ENCODE results near the gene MAP1S. TPM values are rescaled to one million over a fixed set of nuclear protein-coding genes. Genes with fewer than 3 reads are reported as not detected.
"Not testable (repeated sequence)": the region's sequence is repeated elsewhere in the genome, so short reads cannot be mapped to it uniquely, and the experiment has no call there.

MAP1S gene
- polyA plus RNA-seq, 3 donors = 11.0 to 27.8 (median 13.9) TPM

DNA sequence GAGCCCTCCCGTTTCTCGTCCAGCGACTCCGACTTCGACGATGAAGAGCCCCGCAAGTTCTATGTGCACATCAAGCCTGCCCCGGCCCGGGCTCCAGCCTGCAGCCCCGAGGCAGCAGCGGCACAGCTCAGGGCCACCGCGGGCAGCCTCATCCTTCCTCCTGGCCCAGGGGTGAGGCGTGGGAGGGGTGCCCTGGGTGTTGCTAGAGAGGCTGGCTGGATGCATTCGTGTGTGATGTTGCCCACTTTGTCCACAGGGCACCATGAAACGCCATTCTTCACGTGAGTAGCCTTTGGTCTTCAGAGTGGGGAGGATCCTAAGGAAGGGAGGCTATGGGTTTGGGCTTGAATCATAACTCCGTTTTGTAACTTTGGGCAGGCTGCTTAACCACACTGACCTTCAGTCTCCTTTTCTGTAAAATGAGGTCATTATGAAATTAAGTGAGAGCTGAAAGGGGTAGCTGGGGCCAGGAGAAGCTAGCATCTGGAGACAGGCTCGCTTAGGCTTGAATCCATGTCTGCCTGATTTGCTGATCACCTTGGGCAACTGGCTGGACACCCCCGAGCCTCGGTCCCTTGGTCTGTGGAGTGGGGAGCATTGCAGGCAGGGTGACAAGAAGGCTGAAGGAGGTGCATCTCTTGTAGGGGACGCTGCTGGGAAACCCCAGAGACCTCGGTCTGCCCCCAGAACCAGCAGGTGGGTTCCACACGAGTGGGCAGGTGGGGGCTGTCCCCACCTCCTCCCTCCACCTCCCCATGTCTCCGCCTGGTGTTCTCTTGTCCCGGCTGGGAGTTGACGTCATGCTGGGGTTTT, 56.9 kb downstream of the MAP1S start:
- WGBS, 3 donors = 65 to 69% (median 68%) methylated on average over 26 to 27 of the region's 27 CpGs
- no peak overlapping the region for H3K27ac ChIP-seq (ENCODE audit: low read depth, low read length)

DNA sequence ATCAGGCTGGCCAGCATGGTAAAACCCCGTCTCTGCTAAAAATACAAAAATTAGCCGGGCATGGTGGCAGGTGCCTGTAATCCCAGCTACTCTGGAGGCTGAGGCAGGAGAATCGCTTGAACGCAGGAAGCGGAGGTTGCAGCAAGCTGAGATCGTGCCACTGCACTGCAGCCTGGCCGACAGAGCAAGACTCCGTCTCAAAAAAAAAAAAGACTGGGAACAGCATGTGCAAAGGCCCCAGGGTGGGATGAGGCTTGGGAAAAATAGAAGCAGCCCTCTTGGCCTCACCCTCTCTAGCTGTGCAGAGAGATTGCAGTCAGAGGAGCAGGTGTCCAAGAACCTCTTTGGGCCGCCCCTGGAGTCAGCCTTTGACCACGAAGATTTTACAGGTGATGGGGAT, 58.6 kb downstream of the MAP1S start:
- H3K27ac ChIP-seq (ENCODE audit: low read depth, low read length) = not testable (repeated sequence)

DNA sequence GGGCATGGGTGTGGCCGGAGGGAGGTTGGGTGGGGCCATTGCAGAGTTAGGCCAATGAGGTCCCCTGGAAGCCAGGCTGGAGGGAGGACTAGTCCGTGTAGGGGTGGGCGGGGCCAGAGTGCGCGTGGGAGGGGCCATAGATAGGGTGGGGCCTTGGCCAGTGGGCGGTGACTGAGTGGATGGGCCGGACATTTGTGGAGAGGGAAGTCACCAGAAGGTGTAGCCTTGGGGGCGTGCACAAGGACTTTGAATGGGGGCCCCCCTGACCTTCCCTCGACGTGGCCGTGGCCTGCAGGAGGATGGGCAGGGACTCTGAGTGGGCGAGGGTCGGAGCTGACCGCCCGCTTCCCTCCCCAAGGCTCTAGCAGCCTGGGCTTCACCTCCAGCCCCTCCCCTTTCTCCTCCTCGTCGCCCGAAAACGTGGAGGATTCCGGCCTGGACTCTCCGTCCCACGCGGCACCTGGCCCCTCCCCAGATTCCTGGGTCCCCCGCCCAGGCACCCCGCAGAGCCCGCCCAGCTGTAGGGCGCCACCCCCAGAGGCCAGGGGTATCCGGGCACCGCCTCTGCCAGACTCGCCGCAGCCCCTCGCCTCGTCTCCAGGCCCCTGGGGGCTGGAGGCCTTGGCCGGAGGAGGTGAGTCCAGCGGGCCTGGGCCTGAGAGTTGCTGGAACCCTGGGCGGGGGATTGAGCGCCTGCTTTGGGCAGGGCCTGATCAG, 59.1 kb downstream of the MAP1S start:
- WGBS, 3 donors = 7 to 23% (median 11%) methylated on average over 27 to 37 of the region's 37 CpGs
- no peak overlapping the region for H3K27ac ChIP-seq (ENCODE audit: low read depth, low read length)

More for the DNA sequence above, 58.6 kb downstream of the MAP1S start:
- WGBS, 3 donors = 74 to 79% (median 75%) methylated on average over 8 to 10 of the region's 10 CpGs

- WGBS, 3 donors = 15 to 24% (median 21%) methylated on average over 21 to 25 of the region's 25 CpGs
- no peak overlapping the region for H3K27ac ChIP-seq (ENCODE audit: low read depth, low read length)
These were observed 60.0 kb downstream of the MAP1S start for GRCh38 chr19:17778968-17779929.

GRCh38 chr19:17780781-17781180, 61.5 kb downstream of the MAP1S start:
- no peak overlapping the region for H3K27ac ChIP-seq (ENCODE audit: low read depth, low read length)
- 86 to 94% (median 91%) methylated on average over 2 of the region's 2 CpGs for WGBS, 3 donors

DNA sequence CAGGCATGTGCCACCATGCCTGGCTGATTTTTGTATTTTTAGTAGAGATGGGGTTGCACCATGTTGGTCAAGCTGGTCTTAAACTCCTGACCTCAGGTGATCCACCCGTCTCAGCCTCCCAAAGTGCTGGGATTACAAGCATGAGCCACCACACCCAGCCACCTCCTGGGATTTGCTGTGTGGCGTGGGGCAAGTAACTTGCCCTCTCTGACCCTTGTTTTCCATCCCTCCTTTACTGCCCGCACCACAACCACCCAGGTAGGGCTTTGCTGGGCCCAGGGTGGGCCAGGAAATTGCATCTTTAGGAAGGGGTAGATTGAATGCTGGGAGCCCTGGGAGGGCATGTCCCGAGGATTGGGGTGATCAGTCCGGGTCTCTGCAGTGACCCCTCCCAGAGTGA, 64.4 kb downstream of the MAP1S start:
- WGBS, 3 donors = 62 to 75% (median 63%) methylated on average over 5 of the region's 5 CpGs

More for the DNA sequence above, 64.4 kb downstream of the MAP1S start:
- not testable (repeated sequence) for H3K27ac ChIP-seq (ENCODE audit: low read depth, low read length)

Other genes starting within 250 kb of the MAP1S start
- 10 to 100 TPM; 12.3 to 30.6 (median 23.7) TPM for gene SLC27A1, start 249.0 kb upstream of the MAP1S start, polyA plus RNA-seq
- gene PGLS, start 207.8 kb upstream of the MAP1S start, polyA plus RNA-seq = 100 to 1,000 TPM in 1 of 3 donors, 10 to 100 TPM in 2; 67.1 to 126 (median 86.4) TPM
- gene COLGALT1, start 163.8 kb upstream of the MAP1S start, polyA plus RNA-seq = 10 to 100 TPM; 21.5 to 68.3 (median 50.4) TPM
- 1 to 10 TPM in 1 of 3 donors, under 1 TPM in 2; 0.11 to 1.0 (median 0.15) TPM for gene UNC13A, start 31.1 kb upstream of the MAP1S start, polyA plus RNA-seq
- 1 to 10 TPM in 2 of 3 donors, under 1 TPM in 1; 0.76 to 2.2 (median 1.8) TPM for gene FCHO1, start 32.0 kb downstream of the MAP1S start, polyA plus RNA-seq
- gene B3GNT3, start 75.7 kb downstream of the MAP1S start, polyA plus RNA-seq = 1 to 10 TPM in 1 of 3 donors, under 1 TPM in 2; 0.55 to 3.1 (median 0.67) TPM
- gene INSL3, start 102.0 kb downstream of the MAP1S start, polyA plus RNA-seq = under 1 TPM in 2 of 3 donors, not detected in 1; 0.33 to 0.45 TPM
- 10 to 100 TPM in 1 of 3 donors, 1 to 10 TPM in 2; 1.9 to 11.1 (median 9.7) TPM for gene JAK3, start 128.5 kb downstream of the MAP1S start, polyA plus RNA-seq
- 1,000 to 10,000 TPM; 2,749 to 3,693 (median 2,955) TPM for gene RPL18A, start 140.4 kb downstream of the MAP1S start, polyA plus RNA-seq
- 1 to 10 TPM in 1 of 3 donors, under 1 TPM in 1, not detected in 1; 0.06 to 2.6 TPM for gene SLC5A5, start 152.5 kb downstream of the MAP1S start, polyA plus RNA-seq
- gene CCDC124, start 213.5 kb downstream of the MAP1S start, polyA plus RNA-seq = 100 to 1,000 TPM in 2 of 3 donors, 10 to 100 TPM in 1; 77.4 to 149 (median 111) TPM
- gene KCNN1, start 247.6 kb downstream of the MAP1S start, polyA plus RNA-seq = under 1 TPM in 2 of 3 donors, not detected in 1; 0.06 to 0.34 TPM

Data from adipose tissue (tissue), 3 donors.